ENCODE data around the gene CENPT.

CENPT gene

GRCh38 chr16:67847064-67847861 lies at the start of gene CENPT:
TSS of gene CENPT (minus strand) at chr16:67847693. CDS start at chr16:67833859, 13,834 bp downstream.
- no peak for TF ChIP-seq CTCF (IDR thresholded peaks at IDR 0.05; ENCODE audit: extremely low read depth, missing control alignments)
- DNase-seq (ENCODE audit: low spot score) = peak; percentile 34

GRCh38 chr16:67897231-67897630 lies 49.7 kb upstream of the CENPT start:
- TF ChIP-seq CTCF (IDR thresholded peaks at IDR 0.05; ENCODE audit: extremely low read depth, missing control alignments) = no peak
- no peak for DNase-seq (ENCODE audit: low spot score)

GRCh38 chr16:67893743-67894399 lies 46.4 kb upstream of the CENPT start:
- TF ChIP-seq CTCF (IDR thresholded peaks at IDR 0.05; ENCODE audit: extremely low read depth, missing control alignments) = no peak
- no peak for DNase-seq (ENCODE audit: low spot score)

- TF ChIP-seq CTCF (IDR thresholded peaks at IDR 0.05; ENCODE audit: extremely low read depth, missing control alignments) = no peak
- peak; percentile 100 for DNase-seq (ENCODE audit: low spot score)
These were observed 45.6 kb upstream of the CENPT start, which contains the start of gene PSKH1 for GRCh38 chr16:67892899-67893742. TSS of gene PSKH1 (plus strand) at chr16:67893254. CDS start at chr16:67908750, 15,496 bp downstream.

GRCh38 chr16:67892375-67892774 lies 44.9 kb upstream of the CENPT start:
- TF ChIP-seq CTCF (IDR thresholded peaks at IDR 0.05; ENCODE audit: extremely low read depth, missing control alignments) = no peak
- no peak for DNase-seq (ENCODE audit: low spot score)

GRCh38 chr16:67888331-67888730 lies 40.8 kb upstream of the CENPT start:
- no peak for DNase-seq (ENCODE audit: low spot score)

More at GRCh38 chr16:67888331-67888730, 40.8 kb upstream of the CENPT start:
- TF ChIP-seq CTCF (IDR thresholded peaks at IDR 0.05; ENCODE audit: extremely low read depth, missing control alignments) = no peak

Measured in GM20000 (cell line).